HUES48 (cell line): ENCODE measurements around the gene CAMSAP2.
"Not testable (repeated sequence)": the region's sequence is repeated elsewhere in the genome, so short reads cannot be mapped to it uniquely, and the experiment has no call there.

ENCODE experiments used
- H3K27ac ChIP-seq: one replicate; pipeline ENCODE4 v1.7.0; 2013; ENCODE audit warnings: low read depth, low read length, inconsistent platforms
- H3K27me3 ChIP-seq: 2 replicates; pipeline ENCODE4 v1.6.1; 2013; ENCODE audit warnings: mild to moderate bottlenecking, low read length; ENCODE audit not compliant: control insufficient read depth, insufficient read depth
- H3K36me3 ChIP-seq: 2 replicates; pipeline ENCODE4 v1.6.1; 2013; ENCODE audit warnings: low read length; ENCODE audit not compliant: control insufficient read depth, insufficient read depth
- H3K4me1 ChIP-seq: 2 replicates; pipeline ENCODE4 v1.6.1; 2013; ENCODE audit warnings: mild to moderate bottlenecking, low read length; ENCODE audit not compliant: control insufficient read depth, insufficient read depth
- H3K4me3 ChIP-seq: 2 replicates; pipeline ENCODE4 v1.5.1; 2013; ENCODE audit warnings: mild to moderate bottlenecking, low read depth, low read length
- H3K9ac ChIP-seq: 2 replicates; pipeline ENCODE4 v1.6.1; 2013; ENCODE audit warnings: mild to moderate bottlenecking, low read depth, low read length, moderate library complexity
- H3K9me3 ChIP-seq: 2 replicates; pipeline ENCODE4 v1.6.1; 2013; ENCODE audit warnings: low read length; ENCODE audit not compliant: control insufficient read depth, insufficient read depth

Gene CAMSAP2

GRCh38 chr1:200738949-200739651 is 407 bp downstream of the CAMSAP2 start:
- peak overlapping the region; percentile 93 for H3K27ac ChIP-seq
- peaks cover 13% of the 10 kb centered on the region for H3K4me1 ChIP-seq
- peak overlapping the region; percentile 85 for H3K9ac ChIP-seq
- H3K9me3 ChIP-seq: no peaks in the 10 kb centered on the region
- peaks cover 7% of the 10 kb centered on the region; the same call in 1 of the 2 replicates for H3K27me3 ChIP-seq
- H3K36me3 ChIP-seq: no peaks in the 10 kb centered on the region
- peak overlapping the region; percentile 89 for H3K4me3 ChIP-seq

- H3K27me3 ChIP-seq: peaks cover 7% of the 10 kb centered on the region; the same call in 1 of the 2 replicates
- peak overlapping the region; percentile 93 for H3K27ac ChIP-seq
- peaks cover 13% of the 10 kb centered on the region for H3K4me1 ChIP-seq
- H3K9me3 ChIP-seq: no peaks in the 10 kb centered on the region
- H3K4me3 ChIP-seq: peak overlapping the region; percentile 89
- no peaks in the 10 kb centered on the region for H3K36me3 ChIP-seq
- H3K9ac ChIP-seq: peak overlapping the region; percentile 85
Measured at GRCh38 chr1:200739702-200740570, 1.2 kb downstream of the CAMSAP2 start.

- peaks cover 13% of the 10 kb centered on the region for H3K4me1 ChIP-seq
- peak overlapping the region; percentile 89 for H3K4me3 ChIP-seq
- peaks cover 7% of the 10 kb centered on the region; the same call in 1 of the 2 replicates for H3K27me3 ChIP-seq
- no peaks in the 10 kb centered on the region for H3K9me3 ChIP-seq
- H3K9ac ChIP-seq: no peak overlapping the region
- no peak overlapping the region for H3K27ac ChIP-seq
- H3K36me3 ChIP-seq: no peaks in the 10 kb centered on the region
Measured at GRCh38 chr1:200740571-200741208, 2.0 kb downstream of the CAMSAP2 start.

- Histone ChIP-seq H3K27me3 (peaks cover 7% of the 10 kb centered on the region; the same call in 1 of the 2 replicates), H3K9me3 (no peaks in the 10 kb centered on the region), H3K27ac (no peak overlapping the region), H3K4me3 (peak overlapping the region; percentile 89), H3K36me3 (no peaks in the 10 kb centered on the region), H3K9ac (no peak overlapping the region), H3K4me1 (peaks cover 13% of the 10 kb centered on the region)
Measured at GRCh38 chr1:200741551-200742207, 3.0 kb downstream of the CAMSAP2 start.

GRCh38 chr1:200744143-200744542 is 5.5 kb downstream of the CAMSAP2 start:
- H3K9ac ChIP-seq: no peak overlapping the region
- H3K4me1 ChIP-seq: peaks cover 7% of the 10 kb centered on the region; the same call in 1 of the 2 replicates
- no peaks in the 10 kb centered on the region for H3K9me3 ChIP-seq
- H3K4me3 ChIP-seq: no peak overlapping the region
- H3K27ac ChIP-seq: no peak overlapping the region
- H3K27me3 ChIP-seq: no peaks in the 10 kb centered on the region
- no peaks in the 10 kb centered on the region for H3K36me3 ChIP-seq

- Histone ChIP-seq H3K4me1 (no peaks in the 10 kb centered on the region), H3K27me3 (no peaks in the 10 kb centered on the region), H3K9me3 (no peaks in the 10 kb centered on the region), H3K27ac (no peak overlapping the region), H3K4me3 (no peak overlapping the region), H3K9ac (no peak overlapping the region), H3K36me3 (no peaks in the 10 kb centered on the region)
Measured at GRCh38 chr1:200749090-200749489, 10.4 kb downstream of the CAMSAP2 start.

GRCh38 chr1:200750749-200751148 is 12.1 kb downstream of the CAMSAP2 start:
- H3K27ac ChIP-seq, H3K9me3 ChIP-seq, H3K27me3 ChIP-seq, H3K4me3 ChIP-seq, H3K4me1 ChIP-seq, H3K36me3 ChIP-seq, H3K9ac ChIP-seq: not testable (repeated sequence)

GRCh38 chr1:200751717-200752116 is 13.0 kb downstream of the CAMSAP2 start:
- Histone ChIP-seq H3K36me3 (no peaks in the 10 kb centered on the region), H3K4me3 (no peak overlapping the region), H3K27me3 (no peaks in the 10 kb centered on the region), H3K27ac (no peak overlapping the region), H3K9ac (no peak overlapping the region), H3K4me1 (no peaks in the 10 kb centered on the region), H3K9me3 (no peaks in the 10 kb centered on the region)

- Histone ChIP-seq H3K4me1 (no peaks in the 10 kb centered on the region), H3K36me3 (no peaks in the 10 kb centered on the region), H3K27me3 (no peaks in the 10 kb centered on the region), H3K4me3 (no peak overlapping the region), H3K9ac (no peak overlapping the region), H3K9me3 (no peaks in the 10 kb centered on the region), H3K27ac (no peak overlapping the region)
Measured at GRCh38 chr1:200753650-200754198, 15.0 kb downstream of the CAMSAP2 start.

GRCh38 chr1:200755456-200755855 is 16.8 kb downstream of the CAMSAP2 start:
- H3K9ac ChIP-seq: no peak overlapping the region
- H3K4me1 ChIP-seq: peaks cover 12% of the 10 kb centered on the region
- no peak overlapping the region for H3K27ac ChIP-seq
- H3K27me3 ChIP-seq: no peaks in the 10 kb centered on the region
- H3K36me3 ChIP-seq: no peaks in the 10 kb centered on the region
- H3K4me3 ChIP-seq: no peak overlapping the region
- no peaks in the 10 kb centered on the region for H3K9me3 ChIP-seq
